ENCODE data around the gene MINPP1. TPM values are rescaled to one million over a fixed set of nuclear protein-coding genes. Genes with fewer than 3 reads are reported as not detected.

Gene MINPP1
- total and polyA plus RNA-seq, 2 of the 13 experiments (the other 11 are each of a cell fraction or from before 2014, with no cell fraction given): 19.2 to 53.7 TPM

- TF ChIP-seq BRD4 (CRISPR knock-in tag; IDR thresholded peaks at IDR 0.05) (no peak), EP300 (IDR thresholded peaks at IDR 0.05; ENCODE audit: low read depth in 2 of 2, low read length in 2 of 2) (no peak), EP300 (CRISPR knock-in tag; IDR thresholded peaks at IDR 0.05; ENCODE audit: borderline replicate concordance) (no peak), TFDP2 (CRISPR knock-in tag; IDR thresholded peaks at IDR 0.05) (no peak), MXD1 (CRISPR knock-in tag; IDR thresholded peaks at IDR 0.05) (no peak), GTF3A (CRISPR knock-in tag; conservative IDR thresholded peaks at IDR 0.05) (no peak), CEBPG (CRISPR knock-in tag; IDR thresholded peaks at IDR 0.05) (no peak), FOXC1 (CRISPR knock-in tag; IDR thresholded peaks at IDR 0.05; ENCODE audit: borderline replicate concordance) (no peak), GATAD1 (CRISPR knock-in tag; IDR thresholded peaks at IDR 0.05) (no peak)
These were observed 14.9 kb downstream of the MINPP1 start (continued) for GRCh38 chr10:87519582-87519981.

- POLR2A ChIA-PET: interaction anchor here (0.6 kb wide), 1 partner anchor 329 kb away, joined by 3 read pairs; no protein-coding TSS in a partner anchor
- DNase-seq (ENCODE audit: low spot score) (no peak), FAIRE-seq (no peak), ATAC-seq (no peak)
- no peak overlapping the region for H3K4me3 ChIP-seq (replicated peaks in 1 of 3; ENCODE audit: insufficient read depth in 1 of 3, low read depth in 2 of 3, low read length in 3 of 3)
- in situ Hi-C loops (cut with HindIII; ENCODE audit: extremely low pct_ligation_motif_present, low pct_unique_long_range_greater_than_20kb) (no loop called here), intact Hi-C loops (cut with micrococcal nuclease; ENCODE audit: unreplicated experiment) (no loop called here)
- no peak overlapping the region for H3K27ac ChIP-seq (ENCODE audit: extremely low read length, insufficient read depth, low read length)
- no peak overlapping the region for H3K9ac ChIP-seq (ENCODE audit: insufficient read depth, low read depth, low read length)
- H3K79me2 ChIP-seq (ENCODE audit: insufficient read depth, low read length): peaks cover 3% of the 10 kb centered on the region
- H3K4me1 ChIP-seq (ENCODE audit: insufficient read depth, low read length): no peaks in the 10 kb centered on the region
- CTCF ChIA-PET (ENCODE audit: low intra/inter-chr PET ratio, low total read pairs): no interaction called here
- BruUV-seq (replicated peaks): no TSS peak
- WGBS (ENCODE audit: low lambda C conversion rate): 100% methylated on average over 2 of the region's 2 CpGs
- no peak overlapping the region for H3K4me2 ChIP-seq (ENCODE audit: low read depth, low read length)
- no peak overlapping the region for H2AFZ ChIP-seq (ENCODE audit: low read length)
- H3K9me3 ChIP-seq (ENCODE audit: low read length): no peaks in the 10 kb centered on the region
- H3K27me3 ChIP-seq (ENCODE audit: control insufficient read depth in 1 of 2, insufficient read depth in 2 of 2, low read length in 2 of 2): no peaks in the 10 kb centered on the region
- H4K20me1 ChIP-seq (ENCODE audit: insufficient read depth, low read length): no peaks in the 10 kb centered on the region
- H3K36me3 ChIP-seq (replicated peaks in 1 of 2; ENCODE audit: control insufficient read depth in 1 of 2, insufficient read depth in 2 of 2, low read length in 2 of 2): peaks cover 6 to 29% of the 10 kb centered on the region in 2 experiments; a peak in 3 of 5 replicates
- TF ChIP-seq ZNF776 (CRISPR knock-in tag; IDR thresholded peaks at IDR 0.05): no peak
- no peak for TF ChIP-seq GMEB1 (CRISPR knock-in tag; IDR thresholded peaks at IDR 0.05; ENCODE audit: borderline replicate concordance)
- TF ChIP-seq ZNF660 (CRISPR knock-in tag; IDR thresholded peaks at IDR 0.05; ENCODE audit: borderline replicate concordance, low read depth): no peak
- no peak for TF ChIP-seq RXRB (CRISPR knock-in tag; IDR thresholded peaks at IDR 0.05; ENCODE audit: borderline replicate concordance)
- no peak for TF ChIP-seq TEF (CRISPR knock-in tag; IDR thresholded peaks at IDR 0.05)
- TF ChIP-seq NBN (conservative IDR thresholded peaks at IDR 0.05): no peak
- no peak for TF ChIP-seq ZBTB39 (CRISPR knock-in tag; IDR thresholded peaks at IDR 0.05)
- no peak for TF ChIP-seq ZBTB7A (CRISPR knock-in tag; IDR thresholded peaks at IDR 0.05)
- TF ChIP-seq TFDP2 (CRISPR knock-in tag; IDR thresholded peaks at IDR 0.05): no peak
These were observed 19.0 kb downstream of the MINPP1 start for GRCh38 chr10:87523731-87524130.

Measured in HepG2 (cell line).